IPS-18a (cell line): ENCODE measurements around the gene GALNT15.

Source experiments
- H3K27ac ChIP-seq: one replicate; pipeline ENCODE4 v1.5.1; 2013; ENCODE audit warnings: low read length
- H3K27me3 ChIP-seq: one replicate; pipeline ENCODE4 v1.6.1; 2013; ENCODE audit warnings: mild to moderate bottlenecking, low read length; ENCODE audit not compliant: control insufficient read depth, insufficient read depth
- H3K36me3 ChIP-seq: one replicate; pipeline ENCODE4 v1.6.1; 2013; ENCODE audit warnings: low read depth, low read length; ENCODE audit not compliant: control insufficient read depth
- H3K4me1 ChIP-seq: one replicate; pipeline ENCODE4 v1.6.1; 2013; ENCODE audit warnings: low read depth, low read length; ENCODE audit not compliant: control insufficient read depth
- H3K4me3 ChIP-seq: one replicate; pipeline ENCODE4 v1.5.1; 2013; ENCODE audit warnings: low read length
- H3K9ac ChIP-seq: one replicate; pipeline ENCODE4 v1.6.1; 2013; ENCODE audit warnings: mild to moderate bottlenecking, low read length, moderate library complexity
- H3K9me3 ChIP-seq: one replicate; pipeline ENCODE4 v1.6.1; 2013; ENCODE audit warnings: low read depth, low read length; ENCODE audit not compliant: control insufficient read depth

GALNT15 gene

DNA sequence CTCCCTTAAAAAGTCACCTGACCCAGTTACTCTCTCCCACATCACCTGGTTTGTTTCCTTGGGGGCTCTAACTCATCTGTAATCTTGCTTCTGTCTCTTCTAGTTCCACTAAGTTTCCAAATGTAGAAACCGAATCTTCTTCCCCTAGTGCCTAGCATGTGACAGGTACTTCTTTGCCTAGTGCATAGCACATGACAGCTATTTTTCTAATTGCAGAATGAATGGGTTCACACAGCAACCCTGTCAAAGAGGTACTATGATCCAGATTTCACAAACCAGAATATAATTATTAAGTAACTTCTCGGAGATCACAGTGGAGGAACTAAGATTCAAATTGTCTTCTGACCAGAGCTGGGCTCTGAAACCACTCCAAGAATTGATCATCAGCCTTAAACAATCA lies 82.8 kb downstream of the GALNT15 start:
- Histone ChIP-seq H3K9me3 (no peaks in the 10 kb centered on the region), H3K4me3 (no peak overlapping the region), H3K36me3 (peaks cover 12% of the 10 kb centered on the region), H3K4me1 (no peaks in the 10 kb centered on the region), H3K9ac (no peak overlapping the region), H3K27ac (no peak overlapping the region), H3K27me3 (no peaks in the 10 kb centered on the region)

DNA sequence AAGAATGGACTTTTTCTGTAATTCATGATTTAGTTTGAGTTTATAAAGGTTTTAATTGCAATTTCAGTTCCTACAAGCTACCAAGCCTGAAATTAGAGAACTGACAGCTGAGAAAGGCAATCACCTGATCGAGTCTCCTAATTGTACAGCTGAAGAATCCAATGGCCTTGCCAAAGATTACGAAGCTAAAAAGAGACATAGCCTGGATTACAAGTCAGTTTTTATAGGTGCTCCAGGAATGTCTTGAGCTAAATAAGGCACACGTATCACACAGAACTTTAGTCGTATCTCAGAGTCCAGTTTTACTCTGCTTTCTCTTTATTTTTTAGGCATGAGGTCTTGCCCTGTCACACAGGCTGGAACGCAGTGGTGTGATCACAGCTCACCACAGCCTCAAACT lies 83.7 kb downstream of the GALNT15 start:
- Histone ChIP-seq H3K27me3 (no peaks in the 10 kb centered on the region), H3K9me3 (no peaks in the 10 kb centered on the region), H3K9ac (no peak overlapping the region), H3K27ac (no peak overlapping the region), H3K36me3 (peaks cover 12% of the 10 kb centered on the region), H3K4me1 (no peaks in the 10 kb centered on the region), H3K4me3 (no peak overlapping the region)

DNA sequence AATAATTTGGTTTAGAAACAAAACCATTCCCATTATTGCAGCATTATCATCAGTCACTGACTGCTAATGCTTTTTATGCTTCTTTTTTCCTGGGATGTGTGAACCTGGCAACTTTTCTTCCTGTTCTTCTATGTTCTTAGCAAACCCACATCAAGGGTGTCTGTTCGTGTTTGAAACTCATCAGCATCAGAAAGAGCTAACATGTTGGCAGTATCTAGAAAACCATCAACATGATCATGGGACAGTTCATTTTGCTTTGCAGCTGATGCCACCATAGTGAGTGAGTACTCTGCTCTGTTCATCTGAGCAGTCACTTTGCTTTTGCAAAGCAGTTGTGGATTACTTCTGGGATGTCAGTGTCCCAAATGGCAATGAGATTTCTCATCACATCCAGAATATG lies 84.4 kb downstream of the GALNT15 start:
- H3K27ac ChIP-seq, result no peak overlapping the region
- H3K9ac ChIP-seq, result no peak overlapping the region
- no peak overlapping the region for H3K4me3 ChIP-seq
- H3K36me3 ChIP-seq, result peaks cover 12% of the 10 kb centered on the region
- H3K27me3 ChIP-seq, result no peaks in the 10 kb centered on the region
- no peaks in the 10 kb centered on the region for H3K9me3 ChIP-seq
- H3K4me1 ChIP-seq, result no peaks in the 10 kb centered on the region

DNA sequence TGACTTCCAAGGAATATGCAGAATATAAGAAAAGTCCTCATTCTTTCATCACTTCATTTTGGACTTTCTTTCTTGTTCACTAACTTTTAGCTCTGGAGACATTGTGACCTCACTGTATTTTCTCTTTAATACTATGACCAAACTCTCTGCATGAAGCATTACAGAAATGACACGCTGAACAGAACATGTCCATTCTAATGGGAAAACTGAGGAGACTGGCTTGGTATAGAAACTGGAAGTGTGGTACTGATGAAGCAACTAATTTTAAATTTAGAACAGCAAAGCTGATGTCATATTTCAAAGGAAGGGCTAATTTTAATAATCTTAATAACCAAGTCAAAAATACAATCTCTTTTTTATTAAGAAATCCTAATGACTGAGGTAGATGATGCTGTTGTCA lies 85.6 kb downstream of the GALNT15 start:
- Histone ChIP-seq H3K4me1 (no peaks in the 10 kb centered on the region), H3K9me3 (no peaks in the 10 kb centered on the region), H3K27ac (no peak overlapping the region), H3K36me3 (peaks cover 12% of the 10 kb centered on the region), H3K27me3 (no peaks in the 10 kb centered on the region), H3K4me3 (no peak overlapping the region), H3K9ac (no peak overlapping the region)

DNA sequence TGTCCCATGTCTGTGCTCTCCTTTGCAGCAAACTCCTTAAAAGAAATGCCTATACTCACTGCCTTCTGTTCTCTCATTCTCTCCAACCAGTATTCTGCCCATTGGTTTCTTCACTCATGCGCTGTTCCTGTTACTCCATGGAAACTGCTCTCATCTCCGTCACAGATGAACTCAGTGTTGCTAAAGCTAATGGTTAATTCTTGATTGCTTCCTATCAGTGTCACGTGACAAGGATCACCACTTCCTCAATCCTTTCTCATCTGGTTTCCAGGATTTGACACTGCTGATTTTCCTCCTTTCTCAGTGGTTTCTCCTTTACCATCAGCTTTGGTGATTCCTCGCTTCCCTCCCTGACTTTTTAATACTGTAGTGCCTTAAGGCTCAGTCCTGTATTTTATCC lies 87.7 kb downstream of the GALNT15 start:
- H3K4me3 ChIP-seq, result no peak overlapping the region
- no peak overlapping the region for H3K27ac ChIP-seq
- peaks cover 6% of the 10 kb centered on the region for H3K4me1 ChIP-seq
- no peaks in the 10 kb centered on the region for H3K9me3 ChIP-seq
- H3K27me3 ChIP-seq, result no peaks in the 10 kb centered on the region
- H3K9ac ChIP-seq, result no peak overlapping the region
- peaks cover 12% of the 10 kb centered on the region for H3K36me3 ChIP-seq

DNA sequence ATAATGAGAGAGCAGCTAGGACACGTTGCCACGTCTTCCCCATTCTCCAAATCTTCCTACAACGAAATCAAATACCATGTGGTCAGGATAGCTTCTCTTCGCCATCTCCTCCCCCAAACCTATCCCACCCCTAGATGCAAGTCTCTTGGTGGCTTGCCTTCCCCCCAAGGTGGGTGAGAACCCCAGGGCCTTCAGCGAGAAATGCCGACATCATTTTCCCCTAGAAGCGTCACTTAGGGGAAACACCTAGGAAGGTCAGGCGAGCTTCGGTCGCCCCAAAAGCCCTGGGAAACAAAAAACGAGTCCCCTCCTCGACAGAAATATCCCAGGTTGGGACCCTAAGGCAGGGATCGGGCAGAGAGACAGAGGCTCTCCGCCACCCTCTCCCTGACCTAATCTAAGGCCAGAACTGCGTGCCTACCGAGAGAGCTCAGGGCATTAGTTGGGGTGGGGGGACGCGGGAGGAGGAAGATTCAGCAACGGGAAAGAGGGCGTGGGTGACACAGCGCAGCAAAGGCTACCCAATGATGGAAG lies 89.8 kb downstream of the GALNT15 start:
- H3K36me3 ChIP-seq, result peaks cover 15% of the 10 kb centered on the region
- peaks cover 6% of the 10 kb centered on the region for H3K4me1 ChIP-seq
- H3K4me3 ChIP-seq, result peak overlapping the region; percentile 93
- no peaks in the 10 kb centered on the region for H3K27me3 ChIP-seq
- H3K27ac ChIP-seq, result peak overlapping the region; percentile 50
- H3K9ac ChIP-seq, result peak overlapping the region; percentile 80
- no peaks in the 10 kb centered on the region for H3K9me3 ChIP-seq

DNA sequence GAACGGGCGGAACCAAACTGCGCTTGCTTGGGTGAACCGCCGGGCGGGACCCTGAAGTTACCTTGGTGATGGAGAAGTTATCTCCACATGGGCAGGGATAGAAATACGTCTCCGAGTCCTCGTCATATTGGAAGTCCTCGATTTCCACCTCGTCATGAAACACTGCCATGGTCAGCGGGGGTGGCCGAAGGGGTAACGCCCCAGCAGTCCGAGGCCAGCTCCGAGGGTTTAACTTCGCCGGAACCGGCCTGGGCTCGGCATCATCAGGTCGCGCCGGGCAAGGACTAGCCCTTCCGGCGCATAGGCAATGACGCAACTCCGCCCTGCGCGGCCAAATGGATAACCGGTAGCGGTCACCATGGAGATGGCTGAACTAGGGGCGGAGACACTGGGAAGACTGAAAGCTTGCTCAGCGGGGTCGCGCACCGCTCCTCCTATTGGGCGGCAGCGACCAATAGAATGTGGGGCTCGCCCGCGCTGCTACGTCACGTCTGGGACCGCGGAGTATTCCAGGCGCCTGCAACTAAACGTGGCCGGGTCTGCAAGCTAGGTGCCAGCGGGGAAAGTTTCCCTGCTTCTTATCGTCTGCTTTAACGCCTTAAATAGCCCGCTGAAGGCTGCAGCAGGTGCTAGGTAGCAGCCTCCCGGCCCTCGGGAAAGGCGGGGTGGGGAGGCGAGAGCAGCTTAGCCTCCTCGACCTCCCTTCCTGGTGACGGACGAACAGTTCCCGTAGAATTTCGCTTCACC lies 90.4 kb downstream of the GALNT15 start, which contains the start of the genes DPH3 and OXNAD1:
Gene DPH3 (minus strand): TSS at position 236 of the 747 bp plus-strand sequence. CDS start 67 bp downstream, at position 169.
Gene OXNAD1 (plus strand): TSS at position 505 of the 747 bp plus-strand sequence. CDS start 5,741 bp downstream, outside the sequence.
- Histone ChIP-seq H3K27ac (peak within 1 kb of the TSS; percentile 82), H3K27me3 (no peaks in the 10 kb centered on the region), H3K9me3 (no peaks in the 10 kb centered on the region), H3K4me1 (peaks cover 6% of the 10 kb centered on the region), H3K36me3 (peaks cover 12% of the 10 kb centered on the region), H3K9ac (peak within 1 kb of the TSS; percentile 95), H3K4me3 (peak within 1 kb of the TSS; percentile 93)

DNA sequence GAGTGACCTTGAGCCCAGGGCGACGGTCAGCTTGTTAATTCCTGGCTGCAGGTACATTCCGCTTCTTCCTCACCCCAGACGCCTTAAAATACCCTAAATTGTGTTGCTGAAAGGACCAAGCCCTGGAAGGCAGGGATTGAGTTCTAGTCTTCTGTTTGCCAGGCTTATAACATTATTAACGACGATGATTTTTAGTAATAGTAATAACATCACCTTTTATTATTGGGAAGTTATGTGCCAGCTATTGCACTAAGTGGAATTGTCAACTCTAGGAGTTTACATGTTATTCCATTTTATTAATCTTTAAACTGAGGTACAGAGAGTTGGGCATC lies 90.9 kb downstream of the GALNT15 start:
- Histone ChIP-seq H3K36me3 (peaks cover 9% of the 10 kb centered on the region), H3K9ac (peak overlapping the region; percentile 95), H3K27me3 (no peaks in the 10 kb centered on the region), H3K9me3 (no peaks in the 10 kb centered on the region), H3K4me3 (peak overlapping the region; percentile 93), H3K27ac (peak overlapping the region; percentile 82), H3K4me1 (peaks cover 6% of the 10 kb centered on the region)

DNA sequence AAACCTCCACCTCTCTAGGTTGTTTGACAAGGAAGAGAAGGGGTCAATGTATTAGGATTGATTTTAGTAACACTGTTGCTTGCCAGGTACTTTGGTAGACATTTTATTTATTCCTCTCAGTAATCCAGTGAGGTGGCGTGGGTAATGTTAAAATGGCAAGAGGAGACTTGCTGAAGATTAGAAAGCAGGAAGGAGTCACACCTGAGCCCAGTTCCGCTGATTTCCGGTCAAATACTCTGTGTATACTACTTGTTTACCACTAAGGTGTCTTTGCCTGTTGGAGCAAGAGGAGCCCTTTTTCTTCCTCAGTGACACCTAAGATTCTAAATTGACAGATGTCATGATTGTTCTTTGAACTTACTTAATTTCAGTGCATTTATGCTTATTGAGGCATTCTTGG lies 92.2 kb downstream of the GALNT15 start:
- Histone ChIP-seq H3K4me3 (no peak overlapping the region), H3K27me3 (no peaks in the 10 kb centered on the region), H3K27ac (no peak overlapping the region), H3K4me1 (peaks cover 6% of the 10 kb centered on the region), H3K36me3 (peaks cover 17% of the 10 kb centered on the region), H3K9ac (no peak overlapping the region), H3K9me3 (no peaks in the 10 kb centered on the region)

DNA sequence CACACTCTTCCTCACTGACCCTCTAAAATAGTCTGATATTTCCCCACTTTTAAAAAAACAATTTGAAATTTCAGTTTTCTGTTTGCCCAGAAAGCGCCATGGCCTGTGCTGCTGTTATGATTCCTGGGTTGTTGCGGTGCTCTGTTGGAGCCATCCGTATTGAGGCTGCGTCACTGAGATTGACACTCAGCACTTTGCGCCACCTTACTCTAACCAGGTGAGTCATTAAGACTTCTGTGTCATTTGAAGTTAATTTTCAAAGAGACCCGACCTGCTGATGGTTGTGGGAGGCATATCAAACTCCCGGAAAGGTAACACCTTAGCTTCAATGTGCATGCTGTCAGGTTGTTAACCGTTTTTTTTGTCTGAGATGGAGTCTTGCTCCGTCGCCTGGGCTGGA lies 96.4 kb downstream of the GALNT15 start:
- H3K27ac ChIP-seq, result no peak overlapping the region
- peaks cover 4% of the 10 kb centered on the region for H3K4me1 ChIP-seq
- H3K4me3 ChIP-seq, result no peak overlapping the region
- no peaks in the 10 kb centered on the region for H3K9me3 ChIP-seq
- H3K36me3 ChIP-seq, result peaks cover 48% of the 10 kb centered on the region
- H3K9ac ChIP-seq, result no peak overlapping the region
- no peaks in the 10 kb centered on the region for H3K27me3 ChIP-seq

DNA sequence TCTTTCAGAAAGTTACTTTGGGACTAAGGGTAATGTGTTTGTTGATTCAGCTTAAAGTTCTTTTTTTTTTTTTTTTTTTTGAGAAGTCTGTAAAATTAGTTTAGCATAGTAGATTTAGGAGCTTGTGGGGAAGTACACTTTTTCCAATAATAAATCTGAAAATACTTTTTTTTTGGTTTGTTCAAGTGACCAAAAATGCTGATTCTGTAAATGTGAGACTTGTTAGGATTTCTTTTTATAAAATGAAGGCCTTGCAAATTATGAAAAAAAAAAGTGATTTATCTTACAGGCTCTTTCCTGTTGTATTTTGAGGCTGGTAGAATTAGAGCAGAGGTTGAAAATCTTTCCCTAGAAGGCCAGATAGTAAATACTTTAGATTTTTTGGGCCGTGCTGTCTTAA lies 98.1 kb downstream of the GALNT15 start:
- Histone ChIP-seq H3K27ac (no peak overlapping the region), H3K4me3 (no peak overlapping the region), H3K27me3 (no peaks in the 10 kb centered on the region), H3K9me3 (no peaks in the 10 kb centered on the region), H3K9ac (no peak overlapping the region), H3K36me3 (peaks cover 57% of the 10 kb centered on the region), H3K4me1 (no peaks in the 10 kb centered on the region)

DNA sequence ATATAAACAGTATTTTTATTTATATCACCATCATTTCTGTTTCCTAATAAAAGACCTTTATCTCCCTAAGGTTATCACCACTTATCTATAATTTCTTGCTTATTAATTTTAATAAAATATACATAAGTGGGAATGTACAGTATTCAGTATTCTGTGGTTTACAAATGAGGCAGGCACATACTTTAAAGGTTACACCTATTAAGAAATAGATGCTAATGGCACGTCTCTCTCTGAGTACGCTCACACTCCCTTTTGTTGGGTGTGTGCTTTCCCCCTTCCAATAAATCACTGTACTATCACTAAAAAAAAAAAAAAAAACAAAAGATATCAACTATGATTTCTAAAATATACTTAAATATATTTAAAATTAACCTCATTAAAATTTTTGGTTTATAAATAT lies 99.4 kb downstream of the GALNT15 start:
- Histone ChIP-seq H3K9ac (no peak overlapping the region), H3K27me3 (no peaks in the 10 kb centered on the region), H3K27ac (no peak overlapping the region), H3K4me1 (no peaks in the 10 kb centered on the region), H3K36me3 (peaks cover 64% of the 10 kb centered on the region), H3K4me3 (no peak overlapping the region), H3K9me3 (no peaks in the 10 kb centered on the region)
